ENCODE results near the gene C6orf89. TPM values are rescaled to one million over a fixed set of nuclear protein-coding genes. Genes with fewer than 3 reads are reported as not detected.
A peak's percentile ranks its signal among the peaks of the same experiment; 100 is the strongest.

C6orf89 gene
- total RNA-seq, 4 donors from 2014 or later: 58.2 to 89.6 (median 68.9) TPM

DNA sequence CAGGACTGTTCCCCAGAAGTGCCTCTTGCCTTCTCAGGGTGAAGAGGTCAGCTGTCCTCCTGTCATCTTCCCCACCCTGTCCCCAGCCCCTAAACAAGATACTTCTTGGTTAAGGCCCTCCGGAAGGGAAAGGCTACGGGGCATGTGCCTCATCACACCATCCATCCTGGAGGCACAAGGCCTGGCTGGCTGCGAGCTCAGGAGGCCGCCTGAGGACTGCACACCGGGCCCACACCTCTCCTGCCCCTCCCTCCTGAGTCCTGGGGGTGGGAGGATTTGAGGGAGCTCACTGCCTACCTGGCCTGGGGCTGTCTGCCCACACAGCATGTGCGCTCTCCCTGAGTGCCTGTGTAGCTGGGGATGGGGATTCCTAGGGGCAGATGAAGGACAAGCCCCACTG, 78.6 kb downstream of the C6orf89 start:
- 50 to 53% methylated on average over 6 of the region's 6 CpGs for WGBS, 2 donors
- DNase-seq: peak; percentile 54
- Histone ChIP-seq H3K36me3 (peaks cover 24 to 25% of the 10 kb centered on the region in 2 donors), H3K4me3 (replicated peaks in 1 of 3) (no peak overlapping the region), H3K27ac (peak overlapping the region; percentile 45 to 75 (median 53)), H3K9me3 (no peaks in the 10 kb centered on the region), H3K27me3 (no peaks in the 10 kb centered on the region), H3K4me1 (peaks cover 25 to 39% of the 10 kb centered on the region in 2 donors)
- intact Hi-C loops (cut with DNase I): no loop called here
- TF ChIP-seq, protein P1, sequence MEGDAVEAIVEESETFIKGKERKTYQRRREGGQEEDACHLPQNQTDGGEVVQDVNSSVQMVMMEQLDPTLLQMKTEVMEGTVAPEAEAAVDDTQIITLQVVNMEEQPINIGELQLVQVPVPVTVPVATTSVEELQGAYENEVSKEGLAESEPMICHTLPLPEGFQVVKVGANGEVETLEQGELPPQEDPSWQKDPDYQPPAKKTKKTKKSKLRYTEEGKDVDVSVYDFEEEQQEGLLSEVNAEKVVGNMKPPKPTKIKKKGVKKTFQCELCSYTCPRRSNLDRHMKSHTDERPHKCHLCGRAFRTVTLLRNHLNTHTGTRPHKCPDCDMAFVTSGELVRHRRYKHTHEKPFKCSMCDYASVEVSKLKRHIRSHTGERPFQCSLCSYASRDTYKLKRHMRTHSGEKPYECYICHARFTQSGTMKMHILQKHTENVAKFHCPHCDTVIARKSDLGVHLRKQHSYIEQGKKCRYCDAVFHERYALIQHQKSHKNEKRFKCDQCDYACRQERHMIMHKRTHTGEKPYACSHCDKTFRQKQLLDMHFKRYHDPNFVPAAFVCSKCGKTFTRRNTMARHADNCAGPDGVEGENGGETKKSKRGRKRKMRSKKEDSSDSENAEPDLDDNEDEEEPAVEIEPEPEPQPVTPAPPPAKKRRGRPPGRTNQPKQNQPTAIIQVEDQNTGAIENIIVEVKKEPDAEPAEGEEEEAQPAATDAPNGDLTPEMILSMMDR (IDR thresholded peaks at IDR 0.05): no peak
- no peak for TF ChIP-seq POLR2A (IDR thresholded peaks at IDR 0.05)

DNA sequence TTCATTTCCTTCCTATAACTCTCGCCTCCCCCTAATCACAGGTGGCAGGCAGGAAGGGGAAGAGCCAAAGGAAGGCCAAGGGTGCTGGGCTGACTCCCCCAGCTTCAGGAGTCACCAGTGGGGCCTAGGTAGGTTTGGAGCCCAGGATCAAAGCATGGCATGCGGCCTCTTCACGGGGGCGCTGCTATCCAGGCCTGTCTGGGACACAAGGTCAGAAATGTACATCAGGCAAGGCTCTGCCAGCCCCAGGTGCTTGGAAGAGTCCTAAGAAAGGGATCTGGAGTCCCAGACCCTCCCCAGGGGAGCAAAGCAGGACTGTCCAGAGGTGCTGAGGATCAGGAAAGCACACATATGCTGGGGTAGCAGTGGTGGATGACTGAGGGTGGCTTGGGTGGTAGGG, 79.2 kb downstream of the C6orf89 start:
- intact Hi-C loops (cut with DNase I): loop anchor here (5.0 kb wide), 1 partner anchor 53 kb away; no protein-coding TSS in a partner anchor
- DNase-seq: no peak
- H3K27ac ChIP-seq: peak overlapping the region; percentile 45 to 75 (median 53)
- no peaks in the 10 kb centered on the region for H3K9me3 ChIP-seq
- 67 to 79% methylated on average over 4 of the region's 4 CpGs for WGBS, 2 donors
- peaks cover 31 to 45% of the 10 kb centered on the region in 2 donors for H3K4me1 ChIP-seq
- H3K4me3 ChIP-seq (replicated peaks in 1 of 3): no peak overlapping the region
- no peaks in the 10 kb centered on the region for H3K27me3 ChIP-seq
- no peak for TF ChIP-seq POLR2A (IDR thresholded peaks at IDR 0.05)
- TF ChIP-seq, protein P1 (IDR thresholded peaks at IDR 0.05): no peak
- H3K36me3 ChIP-seq: peaks cover 30% of the 10 kb centered on the region in 2 donors

DNA sequence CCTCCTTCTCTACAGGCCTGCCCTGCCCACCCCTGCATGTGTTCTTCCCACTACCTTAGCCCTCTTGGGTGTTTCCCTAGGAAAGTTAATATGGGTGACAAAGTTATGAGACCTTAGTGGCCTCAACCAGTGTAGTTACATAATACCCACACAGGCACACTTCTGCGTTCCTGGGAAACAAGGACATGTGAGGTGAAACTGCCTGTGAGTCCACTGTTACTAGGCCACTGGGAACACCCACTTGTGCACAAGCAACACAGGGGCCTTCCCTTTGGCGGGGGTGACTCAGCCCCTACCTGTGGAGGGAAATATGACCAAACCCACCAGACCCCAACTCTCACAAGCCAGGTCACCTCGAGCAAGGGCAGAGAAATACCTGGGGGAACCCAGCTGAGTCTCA, 81.5 kb downstream of the C6orf89 start:
- intact Hi-C loops (cut with DNase I): loop anchor here (5.0 kb wide), 1 partner anchor 55 kb away; no protein-coding TSS in a partner anchor
- TF ChIP-seq, protein P1 (IDR thresholded peaks at IDR 0.05): no peak
- TF ChIP-seq POLR2A (IDR thresholded peaks at IDR 0.05): no peak
- Histone ChIP-seq H3K4me1 (peaks cover 54 to 61% of the 10 kb centered on the region in 2 donors), H3K9me3 (no peaks in the 10 kb centered on the region), H3K27ac (no peak overlapping the region), H3K36me3 (peaks cover 47 to 54% of the 10 kb centered on the region in 2 donors), H3K27me3 (no peaks in the 10 kb centered on the region), H3K4me3 (replicated peaks in 1 of 3) (no peak overlapping the region)
- no peak for DNase-seq
- 86 to 92% methylated on average over 2 to 3 of the region's 3 CpGs for WGBS, 2 donors

DNA sequence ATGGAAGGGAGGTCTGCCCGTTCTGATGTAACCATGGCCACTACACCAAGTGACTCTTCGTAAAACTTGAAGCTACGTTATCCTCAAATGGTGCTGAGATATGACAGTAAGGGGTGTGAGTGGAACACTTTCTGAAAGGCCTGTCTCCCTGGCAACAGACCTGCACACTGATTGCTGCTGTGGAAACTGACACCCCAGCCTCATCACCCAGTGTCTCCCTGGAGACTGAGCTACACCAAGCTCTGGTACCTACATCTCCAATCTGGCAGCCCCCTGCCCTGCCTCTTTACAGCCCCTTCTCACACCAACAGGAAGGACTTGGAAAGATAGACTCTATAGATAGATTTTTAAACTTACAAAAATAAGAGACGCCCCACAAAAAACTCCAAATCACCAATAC, 82.0 kb downstream of the C6orf89 start:
- Histone ChIP-seq H3K4me1 (peaks cover 59 to 66% of the 10 kb centered on the region in 2 donors), H3K36me3 (peaks cover 47 to 58% of the 10 kb centered on the region in 2 donors), H3K9me3 (no peaks in the 10 kb centered on the region), H3K27ac (no peak overlapping the region), H3K27me3 (no peaks in the 10 kb centered on the region), H3K4me3 (replicated peaks in 1 of 3) (no peak overlapping the region)
- intact Hi-C loops (cut with DNase I): loop anchor here (5.0 kb wide), 1 partner anchor 55 kb away; no protein-coding TSS in a partner anchor
- DNase-seq: no peak
- TF ChIP-seq POLR2A (IDR thresholded peaks at IDR 0.05): no peak
- TF ChIP-seq, protein P1 (IDR thresholded peaks at IDR 0.05): no peak
- 76 to 87% methylated on average over 4 of the region's 4 CpGs for WGBS, 2 donors

DNA sequence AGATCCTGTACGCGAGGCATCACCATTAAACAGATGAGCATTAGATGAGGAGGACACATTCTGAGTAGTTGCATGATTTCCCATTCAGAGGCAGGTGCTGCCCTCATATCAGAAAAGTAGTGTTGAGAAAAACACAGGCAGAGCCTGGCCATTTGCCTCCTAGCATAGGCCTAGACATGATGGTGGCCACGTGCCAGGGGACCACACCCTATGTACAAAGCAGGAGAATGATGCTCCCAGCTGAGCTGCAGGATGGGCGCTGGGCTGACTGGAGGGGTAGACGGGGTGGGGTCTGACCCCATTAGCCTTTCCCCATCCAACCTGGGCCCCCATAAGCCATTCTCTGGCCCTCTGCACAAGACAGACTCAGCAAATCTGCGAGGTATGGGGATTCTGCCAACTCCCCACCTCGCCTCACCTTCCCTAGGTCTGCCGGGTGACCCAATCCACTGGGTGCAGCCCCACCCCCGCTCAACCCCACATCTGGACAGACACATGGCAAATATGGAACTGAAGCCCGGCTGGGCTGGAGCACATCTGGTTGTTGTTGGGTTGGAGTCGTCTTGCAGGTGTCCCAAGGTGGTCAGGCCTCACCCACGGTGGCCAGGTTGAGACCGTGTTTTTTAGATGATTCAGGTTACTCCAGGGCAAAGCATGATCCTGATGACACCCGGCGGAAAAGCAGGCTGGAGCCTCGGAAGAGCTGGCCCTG, 82.7 kb downstream of the C6orf89 start:
- peaks cover 62 to 67% of the 10 kb centered on the region in 2 donors for H3K4me1 ChIP-seq
- no peak overlapping the region for H3K4me3 ChIP-seq (replicated peaks in 1 of 3)
- no peak for TF ChIP-seq POLR2A (IDR thresholded peaks at IDR 0.05)
- TF ChIP-seq, protein P1 (IDR thresholded peaks at IDR 0.05): no peak
- peaks cover 47 to 62% of the 10 kb centered on the region in 2 donors for H3K36me3 ChIP-seq
- no peaks in the 10 kb centered on the region for H3K9me3 ChIP-seq
- WGBS, 2 donors: 87 to 90% methylated on average over 15 to 16 of the region's 16 CpGs
- H3K27me3 ChIP-seq: no peaks in the 10 kb centered on the region
- no peak for DNase-seq
- intact Hi-C loops (cut with DNase I): loop anchor here (5.0 kb wide), 1 partner anchor 56 kb away; no protein-coding TSS in a partner anchor
- H3K27ac ChIP-seq: peak overlapping the region in 2 of 3 donors; percentile 7 to 70

Data from thyroid gland (tissue), 4 donors.